GM19351 (cell line): ENCODE measurements around the gene RANBP2.
A peak's percentile ranks its signal among the peaks of the same experiment; 100 is the strongest.

Experiments used
- ATAC-seq: cut with Tn5 transposase; IDR thresholded peaks from one replicate; pipeline ENCODE4 v1.9.1; 2021; ENCODE audit warnings: mild to moderate bottlenecking, moderate library complexity; ENCODE audit not compliant: unreplicated experiment

RANBP2 gene

DNA sequence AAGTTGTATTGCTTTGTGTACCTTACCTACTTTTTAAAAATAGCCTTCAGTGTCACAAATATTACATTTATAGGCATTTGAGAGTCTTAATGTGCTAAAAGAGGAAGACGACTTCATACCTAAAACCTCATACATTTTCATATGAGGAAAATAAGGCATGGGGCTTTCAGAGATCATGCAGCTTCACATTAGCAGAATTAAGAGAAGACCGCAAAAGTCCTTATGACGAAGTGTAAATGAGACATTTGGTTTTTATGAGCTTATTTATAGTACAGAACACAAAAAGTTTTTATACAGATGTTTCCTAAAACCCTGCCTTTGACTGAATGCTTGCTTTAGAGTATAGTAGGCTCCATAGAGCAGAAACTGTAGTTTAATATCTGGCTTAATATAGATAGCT, 57.2 kb downstream of the RANBP2 start:
- ATAC-seq, result peak; percentile 96

DNA sequence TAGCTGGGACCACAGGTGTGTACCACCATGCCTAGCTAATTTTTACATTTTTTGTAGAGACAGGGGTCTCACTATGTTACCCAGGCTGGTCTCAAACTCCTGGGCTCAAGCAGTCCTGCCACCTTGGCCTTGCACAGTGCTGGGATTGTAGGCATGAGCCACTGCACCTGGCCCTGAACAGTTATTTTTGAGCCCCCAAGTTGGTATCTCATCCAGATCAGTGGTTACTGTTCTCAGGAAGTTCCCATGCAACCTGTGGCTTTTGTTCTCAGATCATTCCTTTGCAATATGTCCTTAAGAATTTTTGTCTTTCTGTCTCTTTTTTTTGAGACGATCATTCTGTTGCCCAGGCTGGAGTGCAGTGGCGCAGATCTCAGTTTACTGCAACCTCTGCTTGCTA, 59.6 kb downstream of the RANBP2 start:
- ATAC-seq, result no peak

DNA sequence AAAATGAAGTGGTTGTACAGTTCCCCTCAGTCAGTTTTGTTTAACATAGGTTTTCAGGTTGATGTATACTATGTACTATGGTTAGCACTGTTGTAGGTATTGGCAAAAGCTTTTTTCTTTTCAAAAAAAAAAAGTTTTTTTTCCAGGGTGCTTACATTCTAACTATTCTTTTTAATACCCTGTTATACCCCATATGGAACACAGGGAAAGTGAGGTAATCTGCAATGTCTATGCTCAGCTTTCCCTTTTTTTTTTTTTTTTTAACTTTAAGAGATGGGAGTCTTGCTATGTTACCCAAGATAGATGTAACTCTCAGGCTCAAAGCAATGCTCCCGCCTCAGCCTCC, 66.7 kb downstream of the RANBP2 start:
- peak; percentile 3 for ATAC-seq

DNA sequence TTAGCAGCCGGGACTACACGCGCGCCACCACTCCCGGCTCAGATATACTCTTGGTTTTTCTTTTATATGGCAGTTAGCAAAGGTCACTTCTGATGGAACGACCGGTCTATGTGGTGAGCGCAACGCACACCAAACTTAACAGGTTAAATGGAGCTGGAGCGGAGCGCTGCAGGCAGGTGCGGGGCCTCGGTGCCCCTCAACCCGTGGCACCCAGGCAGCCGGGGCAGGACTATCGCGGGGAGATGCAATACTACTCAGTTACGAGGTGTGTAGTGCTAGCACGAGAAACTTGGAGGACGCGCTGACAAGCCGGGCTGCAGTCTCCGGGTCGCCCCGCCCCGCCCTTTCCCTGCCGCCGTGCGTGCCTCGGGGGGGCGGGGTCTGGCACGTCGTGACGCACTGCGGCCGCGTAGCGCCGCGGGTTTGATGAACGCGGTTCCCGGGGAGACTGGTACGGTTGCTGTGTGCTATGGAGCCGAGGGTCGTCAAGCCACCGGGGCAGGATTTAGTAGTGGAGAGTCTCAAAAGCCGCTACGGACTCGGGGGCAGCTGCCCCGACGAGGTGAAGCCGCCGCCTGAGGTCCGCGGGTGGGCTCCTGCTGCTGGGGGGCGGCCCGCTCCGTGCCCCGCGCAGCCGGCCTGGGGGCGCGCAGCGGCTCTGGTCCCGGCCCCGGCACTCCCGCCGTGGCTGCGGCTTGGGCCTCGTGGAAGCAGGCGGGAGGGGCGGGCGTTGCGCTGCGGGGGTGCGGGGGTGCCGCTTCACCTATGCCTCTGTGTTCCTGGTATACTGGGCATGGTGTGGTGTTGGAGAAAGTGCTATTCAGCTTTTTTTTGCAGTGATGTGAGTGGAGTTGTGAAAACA, 67.3 kb downstream of the RANBP2 start, which contains the start of gene CCDC138:
Gene CCDC138, plus strand, starts transcription at position 418 of the 862 bp plus-strand sequence. Its CDS starts 52 bp downstream, at position 470.
- ATAC-seq, result peak; percentile 92

DNA sequence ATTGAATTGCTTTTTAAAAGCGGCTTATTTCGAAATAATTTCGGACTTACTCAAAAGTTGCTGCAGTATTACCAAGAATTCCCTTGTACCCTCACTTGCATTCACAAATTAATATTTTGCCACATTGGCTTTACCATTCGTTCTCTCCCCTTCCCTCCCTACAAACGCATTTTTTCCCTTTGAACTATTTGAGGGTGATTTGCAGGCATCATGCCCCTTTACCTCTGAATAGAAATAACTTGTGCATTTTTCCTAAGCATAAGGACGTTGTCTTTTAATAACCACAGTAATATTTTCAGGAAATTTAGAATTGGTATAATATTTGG, 67.9 kb downstream of the RANBP2 start:
- ATAC-seq, result no peak

DNA sequence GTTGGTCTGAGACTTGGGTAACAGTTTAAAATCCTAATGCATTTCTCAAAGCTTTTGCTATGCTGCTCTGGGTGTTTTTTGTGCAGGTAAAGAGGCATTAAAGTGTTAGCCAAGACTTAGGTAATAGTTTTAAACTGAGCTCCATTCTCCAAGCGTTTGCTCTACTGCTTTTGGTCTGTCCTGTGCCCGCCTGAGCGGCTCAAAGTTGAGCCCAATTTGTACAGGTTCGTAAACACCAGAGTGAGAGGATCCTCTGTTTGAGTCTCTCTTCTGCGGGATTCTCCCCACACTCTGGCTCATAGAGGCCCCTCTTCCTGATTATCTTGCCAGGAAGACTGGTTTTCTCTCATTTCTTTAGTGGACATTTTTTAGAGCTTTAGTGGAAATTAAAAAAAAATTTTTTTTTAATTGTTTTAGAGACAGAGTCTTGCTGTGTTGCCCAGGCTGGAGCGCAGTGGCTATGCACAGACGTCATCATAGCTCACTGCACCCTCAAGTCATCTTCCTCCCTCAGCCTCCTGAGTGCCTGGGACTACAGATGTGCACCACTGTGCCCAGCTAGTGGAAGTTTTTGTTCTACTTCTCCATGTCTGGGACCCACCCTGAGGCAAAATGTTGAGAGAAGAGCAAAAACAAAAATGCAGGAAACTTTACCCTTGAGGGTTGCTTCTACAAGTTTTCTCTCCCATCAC, 83.9 kb downstream of the RANBP2 start:
- no peak for ATAC-seq

DNA sequence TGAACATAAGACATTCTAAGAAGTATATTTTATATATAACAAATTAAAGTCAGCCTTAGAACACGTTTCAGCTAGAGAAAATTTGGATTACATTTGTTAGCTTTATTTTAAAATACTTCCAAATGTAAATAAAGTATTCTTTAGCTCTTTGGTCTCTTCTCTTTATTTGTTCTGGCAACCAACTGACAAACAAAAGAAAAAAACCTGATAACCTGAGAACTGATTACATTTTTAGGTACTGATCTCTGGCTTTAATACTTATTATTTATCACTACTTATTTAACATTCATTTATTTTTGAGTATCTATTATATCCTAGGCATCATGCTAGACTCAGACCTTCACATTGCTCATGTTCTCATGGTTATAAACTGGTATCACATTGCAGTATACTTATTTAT, 85.8 kb downstream of the RANBP2 start:
- no peak for ATAC-seq

DNA sequence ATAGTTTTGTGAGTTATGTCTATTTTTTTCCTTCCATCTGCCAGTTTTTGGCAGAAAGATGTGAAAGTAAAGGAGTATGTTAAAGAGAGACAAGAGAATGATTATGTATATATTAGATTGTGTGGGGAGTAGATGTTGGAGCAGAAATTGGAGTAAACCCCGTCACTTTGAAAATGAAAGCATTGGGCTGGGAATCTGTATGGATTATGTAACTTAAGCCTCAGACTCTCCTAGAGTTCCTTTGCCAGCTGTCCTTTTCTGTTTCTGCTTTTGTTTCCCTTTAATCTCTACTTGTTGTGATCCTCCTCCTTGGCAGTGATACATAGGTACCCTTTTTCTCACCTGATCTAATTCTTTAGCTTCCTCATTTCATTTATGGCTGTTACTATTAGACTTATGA, 86.5 kb downstream of the RANBP2 start:
- ATAC-seq, result no peak

DNA sequence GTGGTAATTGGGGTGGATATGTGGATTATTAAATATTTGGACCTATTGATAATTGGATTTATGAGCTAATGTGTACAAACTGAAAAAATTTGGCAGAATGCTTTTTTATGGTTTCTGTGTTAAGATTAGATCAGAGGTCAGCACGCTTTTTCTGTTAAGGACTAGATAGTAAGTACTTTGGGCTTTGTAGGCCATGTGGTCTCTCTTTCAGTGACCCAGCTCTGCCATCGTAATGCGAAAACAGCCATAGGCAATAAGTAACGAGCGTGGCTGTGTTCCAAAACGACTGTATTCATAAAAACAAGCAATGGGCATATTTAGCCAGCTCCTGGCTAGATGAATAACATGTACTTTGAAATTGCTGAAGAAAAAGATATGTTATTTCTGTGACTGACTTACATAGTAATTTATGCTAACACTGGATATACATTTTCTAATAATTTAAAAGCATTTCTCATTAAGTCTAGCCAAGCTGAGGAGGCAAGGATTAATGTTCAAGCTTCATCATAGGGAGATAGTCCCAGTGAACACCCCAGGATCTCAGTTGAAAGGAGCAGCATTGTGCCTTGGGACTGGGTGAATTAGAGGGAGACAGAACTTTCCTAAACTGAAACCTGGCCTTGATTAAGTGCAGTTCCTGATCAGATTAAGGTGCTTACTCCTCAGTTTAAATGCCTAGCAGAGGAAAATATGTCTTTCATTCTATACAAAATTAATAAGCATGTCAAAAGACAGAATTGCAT, 87.3 kb downstream of the RANBP2 start:
- ATAC-seq, result no peak

DNA sequence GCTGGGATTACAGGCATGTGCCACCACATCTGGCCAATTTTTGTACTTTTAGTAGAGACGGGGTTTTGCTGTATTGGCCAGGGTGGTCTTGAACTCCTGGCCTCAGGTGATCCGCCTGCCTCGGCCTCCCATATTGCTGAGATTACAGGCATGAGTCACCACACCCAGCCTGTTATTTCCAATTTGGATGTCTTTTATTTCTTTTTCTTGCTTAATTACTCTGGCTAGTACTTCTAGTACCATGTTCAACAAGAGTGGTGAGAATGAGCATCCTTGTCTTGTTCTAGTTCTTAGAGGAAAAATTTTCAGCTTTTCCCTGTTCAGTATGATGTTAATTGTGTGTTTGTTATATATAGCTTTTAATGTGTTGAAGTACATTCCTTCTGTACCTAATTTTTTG, 90.7 kb downstream of the RANBP2 start:
- ATAC-seq, result no peak

DNA sequence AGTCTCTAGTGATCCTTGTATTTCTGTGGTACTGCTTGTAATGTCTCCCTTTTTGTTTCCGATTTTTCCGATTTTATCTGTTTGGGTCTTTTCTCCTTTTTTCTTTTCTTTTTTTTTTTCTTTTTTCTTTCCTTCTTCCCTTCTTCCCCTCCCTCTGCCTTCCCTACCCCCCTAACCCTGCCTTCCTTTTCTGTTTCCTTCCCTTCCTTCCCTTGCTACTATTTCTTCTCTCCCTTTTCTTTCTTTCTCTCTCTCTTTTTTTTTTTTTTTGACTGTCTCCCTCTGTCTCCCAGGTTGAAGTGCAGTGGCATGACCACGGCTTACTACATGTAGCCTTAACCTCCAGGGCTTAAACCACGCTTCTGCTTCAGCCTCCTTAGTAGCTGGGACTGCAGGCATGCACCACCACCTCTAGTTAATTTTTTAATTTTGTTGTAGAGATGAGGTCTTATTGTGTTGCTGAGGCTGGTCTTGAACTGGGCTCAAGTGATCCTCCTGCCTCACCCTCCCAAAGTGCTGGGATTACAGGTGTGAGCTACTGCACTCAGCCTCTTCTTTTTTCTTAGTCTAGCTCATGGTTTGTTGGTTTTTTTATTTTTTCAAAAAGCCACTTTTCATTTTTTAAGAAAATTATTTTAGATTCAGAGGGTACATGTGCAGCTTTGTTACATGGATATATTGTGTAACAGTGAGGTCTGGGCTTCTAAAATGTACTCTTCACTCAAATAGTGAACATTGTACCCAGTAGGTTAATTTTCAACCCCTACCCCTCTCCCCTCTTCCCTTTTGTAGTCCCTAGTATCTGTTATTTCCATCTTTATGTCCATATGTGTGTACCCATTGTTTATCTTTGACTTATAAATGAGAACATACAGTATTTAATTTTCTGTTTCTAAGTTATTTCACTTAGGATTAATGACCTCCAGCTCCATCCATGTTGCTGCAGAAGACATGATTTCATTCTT, 92.0 kb downstream of the RANBP2 start:
- no peak for ATAC-seq

DNA sequence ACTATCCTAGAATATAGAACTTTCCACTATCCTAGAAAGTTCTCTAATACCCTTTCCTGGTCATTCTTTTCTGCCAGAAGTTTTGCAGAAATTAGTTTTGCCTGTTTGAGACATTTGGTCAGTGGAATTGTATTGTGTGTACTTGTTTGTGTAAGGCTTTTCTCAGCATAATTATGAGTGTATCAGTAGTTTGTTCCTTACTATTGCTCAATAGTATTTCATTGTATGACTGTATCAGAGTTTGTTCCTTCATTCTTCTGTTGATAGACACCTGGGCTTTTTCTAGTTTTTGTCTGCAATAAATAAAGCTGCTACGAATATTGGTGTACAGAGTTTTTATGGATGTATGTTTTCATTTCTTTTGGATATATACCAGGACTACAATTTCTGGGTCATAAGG, 94.5 kb downstream of the RANBP2 start:
- ATAC-seq, result no peak

DNA sequence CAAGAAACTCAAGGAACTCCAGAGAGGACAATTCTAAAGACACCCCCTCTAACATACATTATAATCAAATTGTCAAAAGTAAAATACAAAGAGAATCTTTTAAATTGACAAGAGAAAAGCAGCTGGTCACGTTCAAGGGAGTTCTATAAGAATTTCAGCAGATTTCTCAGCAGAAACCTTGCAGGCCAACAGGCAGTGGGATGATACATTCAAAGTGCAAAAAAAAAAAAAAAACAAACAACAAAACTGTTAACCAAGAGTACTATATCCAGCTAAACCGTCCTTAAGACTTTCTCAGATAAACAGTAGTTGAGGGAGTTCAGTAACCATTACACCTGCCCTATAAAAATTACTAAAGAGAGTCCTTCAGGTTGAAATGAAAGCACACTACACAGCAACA, 101.2 kb downstream of the RANBP2 start:
- no peak for ATAC-seq

DNA sequence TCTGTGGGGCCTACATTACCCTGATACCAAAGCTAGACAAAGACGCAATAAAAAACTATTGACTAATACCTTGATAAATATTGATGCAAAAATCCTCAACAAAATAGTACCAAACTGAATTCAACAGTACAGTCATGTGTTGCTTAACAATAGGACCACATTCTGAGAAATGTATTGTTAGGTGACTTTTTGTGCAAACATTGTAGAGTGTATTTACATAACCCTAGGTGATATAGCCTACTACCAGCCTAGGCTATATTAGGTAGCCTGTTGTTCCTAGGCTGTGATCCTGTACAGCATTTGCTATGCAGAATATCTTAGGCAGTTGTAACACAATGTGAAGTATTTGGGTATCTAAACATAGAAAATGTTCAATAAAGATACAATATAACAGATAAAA, 104.0 kb downstream of the RANBP2 start:
- no peak for ATAC-seq

DNA sequence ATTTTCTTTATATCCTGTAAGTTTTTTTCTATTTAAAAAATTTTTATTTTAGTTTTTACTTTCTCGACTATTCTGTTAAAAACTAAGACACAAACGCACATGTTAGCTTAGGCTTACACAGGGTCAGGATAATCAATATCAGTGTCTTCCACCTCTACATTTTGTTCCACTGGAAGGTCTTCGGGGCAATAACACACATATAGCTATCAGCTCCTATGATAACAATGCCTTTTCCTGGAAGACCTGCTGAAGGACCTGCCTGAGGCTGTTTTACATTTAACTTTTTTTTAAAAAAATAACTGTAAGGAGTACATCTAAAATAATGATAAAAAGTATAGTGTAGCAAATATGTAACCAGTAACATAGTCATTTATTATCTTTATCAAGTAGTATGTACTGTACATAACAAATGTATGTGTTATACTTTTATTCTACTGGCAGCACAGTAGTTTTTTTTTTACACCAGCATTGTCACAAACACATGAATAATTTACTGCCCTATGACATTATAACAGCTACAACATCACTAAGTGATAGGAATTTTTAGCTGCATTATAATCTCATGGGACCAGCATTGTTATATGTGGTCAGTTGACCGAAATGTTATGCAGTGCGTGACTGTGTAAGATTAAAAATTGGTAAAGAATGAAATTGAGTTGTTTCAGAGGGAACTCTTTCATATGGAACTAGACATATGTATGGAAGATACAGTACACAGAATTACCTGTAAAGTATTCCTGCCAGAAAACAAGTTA, 105.2 kb downstream of the RANBP2 start:
- no peak for ATAC-seq

DNA sequence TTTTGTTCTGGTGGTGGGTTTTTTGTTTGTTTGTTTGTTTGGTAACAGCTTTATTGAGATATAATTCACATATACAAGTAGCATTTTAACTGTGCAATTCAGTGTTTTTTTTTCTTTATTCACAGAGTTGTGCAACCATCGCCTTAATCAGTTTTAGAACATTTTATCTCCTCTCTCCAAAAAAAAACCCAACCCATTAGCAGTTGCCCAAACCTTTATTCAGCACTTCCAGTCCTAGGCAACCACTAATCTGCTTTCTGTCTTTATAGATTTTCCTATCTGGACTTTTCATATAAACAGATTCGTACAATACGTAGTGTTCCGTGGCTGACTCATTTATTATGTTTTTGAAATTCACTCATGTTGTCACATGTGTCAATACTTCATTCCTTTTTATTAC, 106.0 kb downstream of the RANBP2 start:
- no peak for ATAC-seq

DNA sequence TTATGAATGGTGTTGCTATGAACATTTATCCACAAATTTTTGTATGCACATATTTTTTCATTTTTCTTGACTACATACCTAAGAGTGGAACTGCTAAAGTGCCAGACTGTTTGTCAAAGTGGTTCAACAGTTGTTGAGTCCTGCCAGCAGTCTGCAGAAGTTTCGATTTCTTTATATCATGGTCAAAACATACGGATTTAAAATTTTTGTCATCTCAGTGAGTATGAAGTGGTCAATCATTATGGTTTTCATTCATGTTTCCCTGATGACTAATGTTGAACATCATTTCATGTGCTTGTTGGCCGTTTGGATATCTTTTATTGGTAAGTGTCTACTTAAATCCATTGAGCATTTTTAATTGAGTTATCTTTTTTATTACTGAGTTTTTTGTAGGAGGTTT, 106.5 kb downstream of the RANBP2 start:
- no peak for ATAC-seq

DNA sequence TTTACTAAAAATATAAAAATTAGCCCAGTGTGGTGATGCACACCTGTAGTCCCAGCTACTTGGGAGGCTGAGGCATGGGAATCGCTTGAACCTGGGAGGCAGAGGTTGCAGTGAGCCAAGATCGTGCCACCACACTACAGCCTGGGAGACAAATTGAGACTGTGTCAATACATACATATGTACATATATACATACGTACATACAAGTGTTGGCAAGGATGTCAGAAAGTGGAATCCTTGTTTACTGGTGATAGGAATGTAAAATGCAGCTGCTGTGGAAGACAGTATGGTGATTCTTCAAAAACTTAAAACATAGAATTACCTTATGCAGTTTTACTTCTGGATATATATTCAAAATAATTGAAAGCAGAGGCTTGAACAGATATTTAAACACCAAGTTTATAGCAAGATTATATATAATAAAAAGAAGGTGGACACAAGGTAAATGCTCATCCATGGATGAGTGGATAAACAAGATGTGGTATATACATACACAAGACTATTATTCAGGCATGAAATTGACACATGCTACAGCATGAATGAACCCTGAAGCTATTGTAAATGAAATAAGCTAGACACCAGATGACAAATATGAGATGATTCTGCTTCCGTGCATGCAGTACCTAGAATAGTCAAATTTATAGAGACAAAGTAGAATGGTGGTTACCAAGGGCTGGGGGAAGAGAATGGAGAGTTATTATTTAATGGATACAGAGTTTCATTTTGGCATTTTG, 110.5 kb downstream of the RANBP2 start:
- ATAC-seq, result no peak

DNA sequence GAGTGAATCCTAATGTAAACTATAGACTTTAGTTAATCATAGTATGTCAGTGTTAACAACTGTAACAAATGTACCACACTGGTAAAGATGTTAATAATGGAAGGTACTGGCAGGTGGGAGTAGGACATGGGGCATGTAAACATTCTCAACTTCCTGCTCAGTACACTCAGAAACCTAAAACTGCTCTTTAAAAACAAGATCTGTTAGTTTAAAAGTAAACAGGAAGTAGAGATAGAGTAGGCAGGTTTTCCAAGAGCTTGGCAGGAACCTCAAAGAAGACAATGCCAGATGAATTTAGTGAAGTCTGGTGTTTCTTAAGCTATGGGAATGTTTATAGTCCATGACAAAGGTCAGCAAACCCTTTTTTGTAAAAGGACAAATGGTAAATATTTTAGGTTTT, 113.9 kb downstream of the RANBP2 start:
- no peak for ATAC-seq
